GM10266 (cell line): ENCODE data around the gene SSBP2.

ENCODE experiments used
- DNase-seq: peaks from one replicate; pipeline ENCODE4 v3.0.0; 2012; ENCODE audit errors: extremely low spot score
- TF ChIP-seq, protein P1 (sequence below): IDR thresholded peaks from 2 replicates; pipeline ENCODE4 v1.5.1; 2012; ENCODE audit warnings: mild to moderate bottlenecking, low read depth; ENCODE audit not compliant: control insufficient read depth, insufficient read depth; ENCODE audit errors: missing control alignments

Gene SSBP2

DNA sequence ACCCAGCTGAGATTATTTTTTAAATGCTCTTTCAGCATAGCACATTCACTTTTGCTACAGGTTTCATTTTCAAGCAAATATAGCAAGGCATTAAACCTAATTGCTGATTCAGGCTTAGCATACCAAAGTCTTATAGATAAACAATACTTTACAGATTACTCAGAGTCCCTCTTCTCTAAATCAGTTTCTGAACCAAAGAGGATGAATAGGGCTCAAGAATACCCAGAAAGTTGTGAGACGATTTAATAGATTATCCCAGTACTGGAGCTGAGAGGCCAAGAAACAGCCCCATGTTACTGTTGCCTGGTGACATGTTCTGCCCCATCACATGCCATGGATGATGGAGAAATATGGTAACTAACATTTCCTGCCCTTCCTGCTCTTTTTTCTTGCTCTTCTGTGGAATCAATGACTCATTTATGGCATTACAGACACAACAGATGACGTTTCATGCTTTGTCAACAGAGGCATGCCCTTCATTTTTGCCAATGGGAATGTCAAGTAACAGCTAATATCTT lies 18.1 kb upstream of the SSBP2 start:
- DNase-seq: no peak
- TF ChIP-seq, protein P1, sequence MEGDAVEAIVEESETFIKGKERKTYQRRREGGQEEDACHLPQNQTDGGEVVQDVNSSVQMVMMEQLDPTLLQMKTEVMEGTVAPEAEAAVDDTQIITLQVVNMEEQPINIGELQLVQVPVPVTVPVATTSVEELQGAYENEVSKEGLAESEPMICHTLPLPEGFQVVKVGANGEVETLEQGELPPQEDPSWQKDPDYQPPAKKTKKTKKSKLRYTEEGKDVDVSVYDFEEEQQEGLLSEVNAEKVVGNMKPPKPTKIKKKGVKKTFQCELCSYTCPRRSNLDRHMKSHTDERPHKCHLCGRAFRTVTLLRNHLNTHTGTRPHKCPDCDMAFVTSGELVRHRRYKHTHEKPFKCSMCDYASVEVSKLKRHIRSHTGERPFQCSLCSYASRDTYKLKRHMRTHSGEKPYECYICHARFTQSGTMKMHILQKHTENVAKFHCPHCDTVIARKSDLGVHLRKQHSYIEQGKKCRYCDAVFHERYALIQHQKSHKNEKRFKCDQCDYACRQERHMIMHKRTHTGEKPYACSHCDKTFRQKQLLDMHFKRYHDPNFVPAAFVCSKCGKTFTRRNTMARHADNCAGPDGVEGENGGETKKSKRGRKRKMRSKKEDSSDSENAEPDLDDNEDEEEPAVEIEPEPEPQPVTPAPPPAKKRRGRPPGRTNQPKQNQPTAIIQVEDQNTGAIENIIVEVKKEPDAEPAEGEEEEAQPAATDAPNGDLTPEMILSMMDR: no peak

DNA sequence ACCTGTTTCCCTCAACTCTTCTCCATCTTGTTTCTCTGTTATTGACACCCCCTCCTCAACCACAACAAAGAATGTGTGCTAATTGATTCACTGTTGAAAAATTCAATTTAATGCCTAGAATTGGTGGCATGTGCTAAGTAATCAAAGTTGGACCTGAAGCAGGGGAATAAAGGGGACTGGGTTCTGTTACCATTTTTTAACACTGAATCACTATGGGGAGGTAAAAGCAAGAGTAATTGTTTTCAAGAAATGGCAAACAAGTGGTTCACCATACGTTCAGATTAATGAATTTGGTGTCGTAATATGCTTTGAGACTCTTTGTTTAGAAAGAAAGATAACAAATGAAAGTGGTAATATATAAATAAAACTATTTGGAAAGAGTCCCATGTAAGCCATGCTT lies 17.0 kb upstream of the SSBP2 start:
- DNase-seq: no peak
- TF ChIP-seq, protein P1: no peak

DNA sequence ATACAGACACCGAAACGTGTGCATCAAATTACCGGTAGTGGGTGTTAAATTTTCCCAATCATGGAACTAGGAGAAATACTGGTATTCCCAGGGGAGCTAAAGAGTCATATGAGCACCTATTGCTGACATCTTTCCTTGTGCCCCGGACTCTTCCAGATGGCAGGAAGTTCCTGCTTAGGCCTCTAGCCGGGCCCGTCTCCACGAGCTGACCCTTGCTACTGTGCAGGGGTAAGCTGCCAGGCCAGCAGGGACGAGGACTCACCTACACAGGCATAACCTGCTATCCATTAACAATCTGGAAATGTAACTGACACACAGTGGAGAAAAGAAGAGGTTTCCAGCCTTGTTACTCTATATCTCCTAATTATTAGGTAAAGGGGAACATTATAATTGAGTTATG lies 16.2 kb upstream of the SSBP2 start:
- DNase-seq: no peak
- TF ChIP-seq, protein P1: no peak

DNA sequence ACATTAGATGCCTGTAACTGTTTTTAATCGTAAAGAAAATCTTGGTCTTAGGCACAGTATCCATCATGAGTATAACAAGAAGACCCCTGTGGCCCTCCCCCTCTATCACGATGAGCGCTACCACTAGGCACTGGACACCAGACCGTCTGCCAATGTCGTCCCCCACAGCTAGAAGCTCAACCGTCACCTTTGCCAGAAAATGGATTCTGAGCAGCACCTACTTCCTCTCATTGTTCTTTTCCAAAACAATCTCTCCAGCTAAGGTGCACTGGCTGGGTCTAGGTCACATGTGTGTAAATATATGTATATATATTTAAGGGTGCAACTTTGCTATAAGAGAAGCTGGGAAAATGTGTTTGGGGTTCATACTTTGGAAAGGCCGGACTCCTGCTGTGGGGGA lies 15.7 kb upstream of the SSBP2 start:
- DNase-seq: no peak
- TF ChIP-seq, protein P1: no peak

DNA sequence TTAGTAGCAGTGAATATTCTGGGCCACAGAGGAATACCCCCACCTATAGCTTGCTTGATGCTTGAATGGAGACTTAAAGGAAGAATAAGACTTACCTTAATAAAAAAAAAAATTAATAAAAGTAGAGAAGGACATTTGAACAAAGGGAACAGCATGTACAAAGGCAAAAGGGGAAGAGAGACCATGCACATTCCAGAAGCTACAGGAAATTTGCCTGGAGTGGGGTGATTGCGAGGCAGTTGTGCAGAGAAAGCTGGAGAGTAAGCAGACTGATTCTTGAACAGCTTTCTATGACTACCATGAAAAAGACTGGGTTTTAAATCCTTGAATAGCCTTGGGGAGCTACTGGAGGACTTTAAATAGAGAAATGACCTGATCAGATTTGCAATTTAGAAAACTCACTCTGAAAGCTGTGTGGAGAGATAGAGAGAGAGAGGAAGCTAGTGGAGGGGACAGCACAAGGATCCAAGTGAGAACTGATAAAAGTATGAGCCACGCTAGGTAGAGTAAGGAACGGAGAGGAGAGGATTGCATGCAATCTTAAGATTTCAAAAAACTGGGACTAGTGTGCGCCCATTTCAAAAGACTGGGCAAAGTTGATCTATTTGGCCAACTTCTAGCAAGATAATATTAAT lies 12.5 kb upstream of the SSBP2 start:
- TF ChIP-seq, protein P1: no peak
- no peak for DNase-seq

DNA sequence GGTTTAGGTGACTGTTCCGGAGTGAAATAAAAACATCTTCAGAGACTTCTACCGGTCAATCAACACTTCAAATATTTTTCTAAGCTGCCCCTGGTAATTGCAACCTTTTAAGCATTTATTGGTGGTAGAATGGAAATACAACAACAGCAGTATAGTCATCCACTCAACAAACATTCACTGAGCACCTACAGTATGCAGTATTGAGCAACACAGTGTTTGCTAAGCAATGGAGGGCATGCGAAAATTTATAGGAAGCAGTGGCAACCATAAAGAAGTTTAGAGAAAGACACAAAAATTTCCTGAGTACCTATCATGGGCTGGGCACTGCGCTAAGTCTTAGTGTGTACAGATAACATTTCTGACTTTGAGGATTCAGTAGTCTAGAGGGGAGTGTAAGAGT lies 12.0 kb upstream of the SSBP2 start:
- no peak for DNase-seq
- TF ChIP-seq, protein P1: no peak

DNA sequence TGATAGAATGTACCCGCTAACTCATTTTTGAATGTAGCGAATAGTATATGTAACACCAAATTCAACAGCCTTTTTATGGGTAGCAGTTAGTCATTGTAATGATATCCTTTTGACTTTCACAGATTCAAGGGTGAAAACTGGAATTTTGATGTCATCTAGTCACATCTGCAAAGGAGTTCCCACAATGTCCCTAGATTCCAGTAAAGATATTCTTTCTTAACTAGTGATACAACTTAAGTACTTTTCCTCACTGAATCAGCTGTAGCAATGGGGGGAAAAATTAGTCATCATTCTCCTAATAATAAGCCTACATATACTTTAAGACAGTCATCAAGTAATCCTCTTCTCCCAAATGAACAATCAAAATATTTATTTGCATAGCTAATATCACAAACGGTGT lies 11.5 kb upstream of the SSBP2 start:
- no peak for DNase-seq
- TF ChIP-seq, protein P1: no peak
